Karpas-422 (cell line): ENCODE data around the gene WDPCP. TPM values are rescaled to one million over a fixed set of nuclear protein-coding genes. Genes with fewer than 3 reads are reported as not detected.
"Not testable (repeated sequence)": the region's sequence is repeated elsewhere in the genome, so short reads cannot be mapped to it uniquely, and the experiment has no call there.

ENCODE experiments used
- DNase-seq: peaks from one replicate; pipeline ENCODE4 v3.0.0-alpha.2; 2015
- H2AFZ ChIP-seq: fragments of 200-600 bp; sonication (generic); 2 replicates; pipeline ENCODE4 v1.6.1; 2014; ENCODE audit warnings: antibody characterized with exemption, low read length, mixed read lengths
- H3K27ac ChIP-seq: fragments of 200-600 bp; sonication (generic); 2 replicates; pipeline ENCODE4 v1.5.1; 2014; ENCODE audit warnings: mild to moderate bottlenecking, low read length, moderate library complexity
- H3K27me3 ChIP-seq: fragments of 200-600 bp; sonication (generic); 2 replicates; pipeline ENCODE4 v1.6.1; 2014; ENCODE audit warnings: low read length, mixed read lengths
- H3K36me3 ChIP-seq: fragments of 200-600 bp; sonication (generic); 2 replicates; pipeline ENCODE4 v1.6.1; 2014; ENCODE audit warnings: low read length, mixed read lengths; ENCODE audit not compliant: insufficient read depth
- H3K4me1 ChIP-seq: fragments of 200-600 bp; sonication (generic); 2 replicates; pipeline ENCODE4 v1.6.1; 2014; ENCODE audit warnings: mild to moderate bottlenecking, low read length, mixed read lengths
- H3K4me2 ChIP-seq: fragments of 200-600 bp; sonication (generic); 2 replicates; pipeline ENCODE4 v1.6.1; 2014; ENCODE audit warnings: low read length, low read depth, mild to moderate bottlenecking; ENCODE audit not compliant: poor library complexity, severe bottlenecking
- H3K4me3 ChIP-seq: fragments of 200-600 bp; sonication (generic); 2 replicates; pipeline ENCODE4 v1.5.1; 2014; ENCODE audit warnings: mild to moderate bottlenecking, antibody characterized with exemption, low read length, mixed read lengths
- H3K79me2 ChIP-seq: fragments of 200-600 bp; sonication (generic); 2 replicates; pipeline ENCODE4 v1.6.1; 2014; ENCODE audit warnings: mild to moderate bottlenecking, low read length, mixed read lengths
- H3K9ac ChIP-seq: fragments of 200-600 bp; sonication (generic); 2 replicates; pipeline ENCODE4 v1.6.0; 2014; ENCODE audit warnings: low read length
- H3K9me2 ChIP-seq: fragments of 200-600 bp; sonication (generic), shearing (Covaris generic); replicated peaks from 2 replicates; pipeline ENCODE4 v1.6.0; 2014; ENCODE audit warnings: mild to moderate bottlenecking, low read length, moderate library complexity; ENCODE audit not compliant: insufficient read depth
- H3K9me3 ChIP-seq: fragments of 300-700, 200-600 bp; sonication (generic); 2 replicates; pipeline ENCODE4 v1.6.1; 2014; ENCODE audit warnings: low read length, mixed read lengths
- H4K20me1 ChIP-seq: fragments of 200-600 bp; sonication (generic); 2 replicates; pipeline ENCODE4 v1.6.1; 2014; ENCODE audit warnings: mild to moderate bottlenecking, antibody characterized with exemption, low read length, low read depth; ENCODE audit not compliant: insufficient read depth
- total RNA-seq: library from RNA; depleted of rRNA; stranded (reverse); fragments of >200 nt; shearing (Covaris generic); gene quantifications from 2 replicates; pipeline ENCODE4 v1.2.3, GENCODE V29; 2014; ENCODE audit warnings: low replicate concordance

Gene WDPCP
- total RNA-seq, 1 experiment from 2014 or later: 20.8 TPM

GRCh38 chr2:63092401-63092800 is 495.9 kb downstream of the WDPCP start:
- DNase-seq: no peak
- Histone ChIP-seq H3K36me3 (no peaks in the 10 kb centered on the region), H2AFZ (no peak overlapping the region), H3K4me3 (no peak overlapping the region), H3K27ac (no peak overlapping the region), H3K9ac (no peak overlapping the region), H3K4me2 (no peak overlapping the region), H3K79me2 (no peaks in the 10 kb centered on the region), H3K27me3 (no peaks in the 10 kb centered on the region), H3K4me1 (no peaks in the 10 kb centered on the region), H4K20me1 (no peaks in the 10 kb centered on the region), H3K9me2 (no peaks in the 10 kb centered on the region), H3K9me3 (no peaks in the 10 kb centered on the region)

DNA sequence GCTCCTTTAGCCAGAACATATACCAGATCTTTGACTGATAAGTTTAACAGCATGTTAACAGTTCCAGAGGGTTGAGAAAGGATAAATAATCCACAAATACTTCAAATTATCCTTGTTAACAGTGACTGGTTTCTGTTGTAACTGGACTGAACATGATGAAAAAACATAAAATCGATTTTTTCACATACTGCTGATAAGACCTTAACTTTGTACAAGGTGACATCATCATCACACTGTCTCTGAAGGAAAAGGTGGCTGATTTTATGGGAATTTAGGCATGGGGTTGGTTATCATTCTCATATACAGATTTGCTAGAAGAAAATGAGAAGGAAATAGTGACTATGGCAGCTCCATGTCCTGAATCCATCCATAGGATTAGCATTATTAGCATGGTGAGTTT is 501.6 kb downstream of the WDPCP start:
- no peak for DNase-seq

DNA sequence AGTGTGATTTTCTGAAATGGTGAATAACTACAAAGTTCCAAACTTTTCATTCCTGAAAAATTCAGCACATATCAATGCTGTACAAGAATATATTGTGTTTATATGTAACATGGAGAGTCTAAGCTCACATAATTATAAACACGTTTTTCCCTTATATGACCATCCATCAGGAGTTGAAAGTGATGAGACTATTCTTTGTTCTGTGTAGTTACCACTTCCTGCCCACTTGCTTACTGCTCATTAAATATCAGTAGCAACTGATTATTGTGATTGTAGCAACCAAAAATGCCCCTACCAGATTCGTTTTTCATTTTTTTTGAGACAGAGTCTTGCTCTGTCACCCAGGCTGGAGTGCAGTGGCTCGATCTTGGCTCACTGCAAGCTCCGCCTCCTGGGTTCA is 506.9 kb downstream of the WDPCP start:
- Histone ChIP-seq H3K27ac (no peak overlapping the region), H3K9me2 (no peaks in the 10 kb centered on the region), H3K4me1 (no peaks in the 10 kb centered on the region), H3K79me2 (no peaks in the 10 kb centered on the region), H3K27me3 (no peaks in the 10 kb centered on the region), H3K9me3 (no peaks in the 10 kb centered on the region), H4K20me1 (no peaks in the 10 kb centered on the region), H3K4me3 (no peak overlapping the region), H2AFZ (no peak overlapping the region), H3K9ac (no peak overlapping the region), H3K4me2 (no peak overlapping the region), H3K36me3 (no peaks in the 10 kb centered on the region)
- no peak for DNase-seq

More for the DNA sequence above, 501.6 kb downstream of the WDPCP start:
- Histone ChIP-seq H3K9me2 (no peaks in the 10 kb centered on the region), H3K36me3 (no peaks in the 10 kb centered on the region), H3K79me2 (no peaks in the 10 kb centered on the region), H4K20me1 (no peaks in the 10 kb centered on the region), H3K27me3 (no peaks in the 10 kb centered on the region), H3K27ac (no peak overlapping the region), H3K4me2 (no peak overlapping the region), H3K4me3 (no peak overlapping the region), H3K4me1 (no peaks in the 10 kb centered on the region), H3K9ac (no peak overlapping the region), H3K9me3 (no peaks in the 10 kb centered on the region), H2AFZ (no peak overlapping the region)

DNA sequence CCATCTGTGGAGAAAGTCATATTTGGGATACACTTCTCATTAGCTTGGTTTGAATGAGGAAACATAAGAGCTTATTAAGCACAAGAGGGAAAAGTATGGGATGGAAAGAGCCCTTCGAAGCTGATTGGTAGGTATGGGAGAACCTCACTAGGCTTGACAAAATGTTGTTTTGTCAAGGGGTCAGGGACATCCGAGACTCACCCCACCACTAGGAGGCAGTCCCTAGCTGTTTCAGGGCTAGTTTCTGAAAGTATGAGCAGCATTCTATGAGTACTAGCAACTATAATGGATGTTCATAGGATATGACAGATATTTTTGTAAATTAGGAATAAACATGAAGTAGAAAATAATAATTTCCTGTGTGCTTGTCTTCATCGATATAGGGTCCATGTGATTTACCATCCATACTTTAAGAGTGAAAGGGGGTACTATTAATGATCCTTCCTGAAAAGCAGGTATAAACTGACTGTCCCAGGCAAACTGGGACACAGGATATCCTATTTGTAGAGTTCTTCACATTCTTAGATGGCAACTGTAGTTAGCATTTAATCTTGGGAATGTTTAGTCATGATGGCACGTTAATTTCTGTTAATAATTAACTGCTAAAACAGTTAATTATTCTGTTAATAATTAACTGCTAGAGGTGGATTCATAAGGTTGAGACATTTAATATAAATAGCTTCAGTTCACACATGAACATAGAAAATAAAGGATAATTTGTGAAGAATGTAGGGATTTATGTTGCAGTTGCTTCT is 509.2 kb downstream of the WDPCP start:
- no peaks in the 10 kb centered on the region for H3K9me2 ChIP-seq
- H3K27me3 ChIP-seq: no peaks in the 10 kb centered on the region
- no peak overlapping the region for H3K4me3 ChIP-seq
- H3K9me3 ChIP-seq: no peaks in the 10 kb centered on the region
- H3K4me1 ChIP-seq: no peaks in the 10 kb centered on the region
- no peak overlapping the region for H3K27ac ChIP-seq
- no peak overlapping the region for H3K9ac ChIP-seq
- H2AFZ ChIP-seq: no peak overlapping the region
- no peak overlapping the region for H3K4me2 ChIP-seq
- H3K79me2 ChIP-seq: no peaks in the 10 kb centered on the region
- DNase-seq: peak; percentile 90
- H3K36me3 ChIP-seq: no peaks in the 10 kb centered on the region
- no peaks in the 10 kb centered on the region for H4K20me1 ChIP-seq

GRCh38 chr2:63074399-63074798 is 513.9 kb downstream of the WDPCP start:
- not testable (repeated sequence) for H3K9me3 ChIP-seq, H3K27ac ChIP-seq, H4K20me1 ChIP-seq, H3K4me1 ChIP-seq, H2AFZ ChIP-seq, H3K4me3 ChIP-seq, H3K9me2 ChIP-seq, H3K36me3 ChIP-seq, H3K27me3 ChIP-seq, H3K9ac ChIP-seq, DNase-seq, H3K79me2 ChIP-seq, H3K4me2 ChIP-seq

GRCh38 chr2:63073994-63074393 is 514.3 kb downstream of the WDPCP start:
- Histone ChIP-seq H3K4me2 (no peak overlapping the region), H3K36me3 (no peaks in the 10 kb centered on the region), H2AFZ (no peak overlapping the region), H3K27me3 (no peaks in the 10 kb centered on the region), H3K9ac (no peak overlapping the region), H3K79me2 (no peaks in the 10 kb centered on the region), H3K9me3 (no peaks in the 10 kb centered on the region), H3K4me1 (no peaks in the 10 kb centered on the region), H4K20me1 (no peaks in the 10 kb centered on the region), H3K9me2 (no peaks in the 10 kb centered on the region), H3K27ac (no peak overlapping the region), H3K4me3 (no peak overlapping the region)
- DNase-seq: no peak

GRCh38 chr2:63071664-63072063 is 516.6 kb downstream of the WDPCP start:
- Histone ChIP-seq H3K4me3 (no peak overlapping the region), H3K9me2 (no peaks in the 10 kb centered on the region), H3K27ac (no peak overlapping the region)

More at GRCh38 chr2:63071664-63072063, 516.6 kb downstream of the WDPCP start:
- Histone ChIP-seq H3K9me3 (no peaks in the 10 kb centered on the region), H3K27me3 (no peaks in the 10 kb centered on the region), H3K36me3 (no peaks in the 10 kb centered on the region), H2AFZ (no peak overlapping the region), H3K79me2 (no peaks in the 10 kb centered on the region), H3K9ac (no peak overlapping the region), H4K20me1 (no peaks in the 10 kb centered on the region), H3K4me1 (no peaks in the 10 kb centered on the region), H3K4me2 (no peak overlapping the region)
- DNase-seq: no peak
